T-cell (primary cell): ENCODE data around the gene THOC7. TPM values are rescaled to one million over a fixed set of nuclear protein-coding genes. Genes with fewer than 3 reads are reported as not detected.

Experiments used
- ATAC-seq, 4 experiments: fragments of 200-7000 bp in 3 of 4; fragments of 150-1000 bp in 1 of 4; cut with Tn5 transposase; replicated peaks in 1 of 4; 1 replicate in 3 of 4; 2 replicates in 1 of 4; pipeline ENCODE4 v1.10.0; 2021; ENCODE audit warnings: moderate library complexity in 3 of 4, mild to moderate bottlenecking in 2 of 4, moderate number of reproducible peaks in 1 of 4
- CTCF ChIA-PET, 2 donors: fragments of 300-600 bp; sonication (Branson Sonifier 250); formaldehyde crosslinking; loops; one replicate each; lab custom pipeline; 2022; ENCODE audit warnings: antibody characterized with exemption in 2 of 2; lab: Charles Lee
- POLR2A ChIA-PET, 2 donors: fragments of 300-600 bp; sonication (Branson Sonifier 250); formaldehyde crosslinking; loops; one replicate each; lab custom pipeline; 2022; ENCODE audit warnings: antibody characterized with exemption in 2 of 2; lab: Charles Lee
- DNase-seq, 35 experiments: peaks; one replicate each; pipeline versions ENCODE4 v3.0.0 to v3.0.0-alpha.2; 2013 to 2023
- H3K27ac ChIP-seq: one replicate; pipeline ENCODE4 v1.5.1; 2013; ENCODE audit warnings: low read length
- H3K27me3 ChIP-seq, 2 experiments: replicated peaks in 1 of 2; 1 replicate in 1 of 2; 2 replicates in 1 of 2; pipeline versions ENCODE4 v1.6.1 to v1.7.0; 2013; ENCODE audit warnings: low read length in 1 of 2, mixed read lengths in 1 of 2; ENCODE audit not compliant: control insufficient read depth in 2 of 2, insufficient read depth in 2 of 2; ENCODE audit errors: extremely low read depth in 1 of 2
- H3K36me3 ChIP-seq, 2 donors: 1 replicate in 1 of 2; 2 replicates in 1 of 2; pipeline versions ENCODE4 v1.6.1 to v1.7.0; 2013; ENCODE audit warnings: low read length in 1 of 2; ENCODE audit not compliant: control insufficient read depth in 2 of 2, insufficient read depth in 1 of 2; ENCODE audit errors: extremely low read depth in 1 of 2
- H3K4me1 ChIP-seq, 2 experiments: 1 replicate in 1 of 2; 2 replicates in 1 of 2; pipeline versions ENCODE4 v1.6.1 to v1.7.0; 2013; ENCODE audit warnings: low read length in 2 of 2, mixed read lengths in 1 of 2; ENCODE audit not compliant: insufficient read depth in 2 of 2, control insufficient read depth in 1 of 2; ENCODE audit errors: extremely low read depth in 1 of 2
- H3K4me3 ChIP-seq, 2 donors: 1 replicate in 1 of 2; 2 replicates in 1 of 2; pipeline versions ENCODE4 v1.5.1 to v1.7.0; 2013; ENCODE audit warnings: mild to moderate bottlenecking in 2 of 2, low read length in 1 of 2, moderate library complexity in 1 of 2; ENCODE audit not compliant: control insufficient read depth in 1 of 2; ENCODE audit errors: extremely low read depth in 1 of 2
- H3K9me3 ChIP-seq: 2 replicates; pipeline ENCODE4 v1.7.0; 2013
- H3K27ac Mint-ChIP-seq, 2 donors: one replicate each; pipeline ENCODE4 v1.8.0; 2020 to 2021; ENCODE audit warnings: mild to moderate bottlenecking in 2 of 2, mixed read lengths in 2 of 2
- H3K27me3 Mint-ChIP-seq, 2 donors: one replicate each; pipeline ENCODE4 v1.8.0; 2021 to 2022; ENCODE audit warnings: mixed read lengths in 2 of 2
- H3K36me3 Mint-ChIP-seq: one replicate; pipeline ENCODE4 v1.8.0; 2021; ENCODE audit warnings: mixed read lengths
- H3K4me1 Mint-ChIP-seq, 3 donors: one replicate each; pipeline ENCODE4 v1.8.0; 2020 to 2022; ENCODE audit warnings: mixed read lengths in 3 of 3, mild to moderate bottlenecking in 1 of 3
- H3K4me3 Mint-ChIP-seq, 3 donors: one replicate each; pipeline ENCODE4 v1.8.0; 2020 to 2022; ENCODE audit warnings: mild to moderate bottlenecking in 3 of 3, mixed read lengths in 3 of 3, moderate library complexity in 3 of 3
- H3K9me3 Mint-ChIP-seq, 3 donors: one replicate each; pipeline ENCODE4 v1.8.0; 2020 to 2022; ENCODE audit warnings: mixed read lengths in 3 of 3
- WGBS: methylation state at CpG from one replicate; pipeline ENCODE4 v1.1.5; 2013; ENCODE audit warnings: missing lambda C conversion rate; ENCODE audit not compliant: insufficient coverage; 5-methylcytosine and 5-hydroxymethylcytosine counted together
- total RNA-seq, 35 experiments: library from RNA in 6 of 35; stranded (reverse) in 6 of 35; fragments of 120-200 nt in 1 of 35; gene quantifications; one replicate each; pipeline versions ENCODE4 v1.2.1 to v1.2.4 and lab custom pipeline; 2013 to 2026

The THOC7 gene
- total RNA-seq, 5 donors from 2014 or later (not counting 1 experiment from before 2014, with no cell fraction given): 30.9 to 36.9 (median 33.1) TPM

DNA sequence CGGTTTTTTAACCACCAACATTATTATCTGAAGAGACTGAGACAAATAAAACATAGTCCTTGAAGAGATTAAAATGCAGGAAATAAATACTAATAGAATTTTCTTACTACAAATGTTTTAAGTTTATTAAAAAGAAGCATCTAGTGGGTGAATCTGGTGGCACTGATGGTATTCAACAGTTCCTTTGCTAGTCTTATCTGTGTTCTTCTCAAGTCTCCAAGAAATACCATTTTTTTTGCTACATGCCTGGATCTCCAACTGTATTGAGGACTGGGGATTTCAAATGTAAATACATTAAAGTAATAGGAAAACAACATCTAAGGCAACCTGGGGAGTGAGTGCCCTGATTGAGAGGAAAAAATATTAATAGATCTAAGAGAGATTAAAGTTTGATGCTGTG lies 21.9 kb downstream of the THOC7 start:
- Histone ChIP-seq H3K4me3 (no peak overlapping the region), H3K4me1 (no peaks in the 10 kb centered on the region), H3K36me3 (peaks cover 0 to 2% of the 10 kb centered on the region in 2 donors), H3K27ac (no peak overlapping the region), H3K9me3 (no peaks in the 10 kb centered on the region), H3K27me3 (no peaks in the 10 kb centered on the region)
- ATAC-seq: no peak
- Mint-ChIP-seq H3K4me3 (no peak overlapping the region), H3K27ac (no peak overlapping the region), H3K4me1 (peaks cover 3 to 22% (median 5%) of the 10 kb centered on the region in 3 donors), H3K9me3 (peaks cover 0 to 7% (median 0%) of the 10 kb centered on the region in 3 donors), H3K36me3 (peaks cover 21% of the 10 kb centered on the region), H3K27me3 (no peaks in the 10 kb centered on the region)
- POLR2A ChIA-PET: no interaction called here
- WGBS: no CpG with 5 or more reads among the region's 1 CpG
- CTCF ChIA-PET: interaction anchor here in 1 of 2 donors (1.3 kb wide), 1 partner anchor 9 kb away, joined by 4 read pairs; no protein-coding TSS in a partner anchor
- DNase-seq: no peak

GRCh38 chr3:63832395-63832794 lies 31.2 kb downstream of the THOC7 start:
- POLR2A ChIA-PET: interaction anchor here in 1 of 2 donors (0.6 kb wide), 1 partner anchor 164 kb away, joined by 3 read pairs; no protein-coding TSS in a partner anchor
- CTCF ChIA-PET: interaction anchor here (0.6 to 1.5 kb wide), 3 partner anchors 10 to 14 kb away, joined by 3 to 4 read pairs (median 3); partner anchors contain the start of gene C3orf49 (in 1 of the 2)
- no peak overlapping the region for H3K27ac ChIP-seq
- H3K9me3 ChIP-seq: no peaks in the 10 kb centered on the region
- no peak for ATAC-seq
- Mint-ChIP-seq H3K27ac (no peak overlapping the region), H3K36me3 (peaks cover 41% of the 10 kb centered on the region), H3K4me1 (no peaks in the 10 kb centered on the region), H3K9me3 (no peaks in the 10 kb centered on the region), H3K27me3 (no peaks in the 10 kb centered on the region), H3K4me3 (no peak overlapping the region)
- 100% methylated on average over 4 of the region's 6 CpGs for WGBS
- no peak overlapping the region for H3K4me3 ChIP-seq
- H3K27me3 ChIP-seq: no peaks in the 10 kb centered on the region
- no peaks in the 10 kb centered on the region for H3K4me1 ChIP-seq
- peaks cover 3 to 22% of the 10 kb centered on the region in 2 donors for H3K36me3 ChIP-seq
- no peak for DNase-seq

DNA sequence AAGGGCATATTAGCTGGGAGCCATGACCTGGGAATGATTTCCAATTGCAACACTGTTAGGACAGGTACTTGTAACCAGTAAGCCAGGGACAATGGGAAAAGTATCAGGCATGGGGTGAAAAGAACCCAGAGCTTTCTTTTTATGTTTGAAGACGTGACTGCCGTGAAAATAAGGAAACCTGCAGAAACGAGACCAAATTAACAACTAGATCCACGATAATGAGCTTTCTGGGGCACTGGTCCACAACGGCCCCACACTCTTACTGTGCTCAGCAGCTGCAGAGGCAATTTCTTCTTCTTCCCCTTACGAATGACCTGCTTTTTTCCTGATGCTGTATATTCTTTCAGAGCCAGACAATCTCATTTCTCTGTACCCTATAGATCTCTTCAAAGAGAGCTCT lies 33.1 kb downstream of the THOC7 start:
- Histone ChIP-seq H3K27me3 (no peaks in the 10 kb centered on the region), H3K4me3 (no peak overlapping the region), H3K9me3 (no peaks in the 10 kb centered on the region), H3K27ac (no peak overlapping the region), H3K4me1 (no peaks in the 10 kb centered on the region), H3K36me3 (peaks cover 3 to 18% of the 10 kb centered on the region in 2 donors)
- H3K36me3 Mint-ChIP-seq: peaks cover 39% of the 10 kb centered on the region
- H3K9me3 Mint-ChIP-seq: no peaks in the 10 kb centered on the region
- no peak for DNase-seq
- CTCF ChIA-PET: no interaction called here
- H3K4me3 Mint-ChIP-seq: no peak overlapping the region
- H3K4me1 Mint-ChIP-seq: no peaks in the 10 kb centered on the region
- no peak for ATAC-seq
- no peak overlapping the region for H3K27ac Mint-ChIP-seq
- 97% methylated on average over 5 of the region's 6 CpGs for WGBS
- POLR2A ChIA-PET: no interaction called here
- H3K27me3 Mint-ChIP-seq: no peaks in the 10 kb centered on the region

DNA sequence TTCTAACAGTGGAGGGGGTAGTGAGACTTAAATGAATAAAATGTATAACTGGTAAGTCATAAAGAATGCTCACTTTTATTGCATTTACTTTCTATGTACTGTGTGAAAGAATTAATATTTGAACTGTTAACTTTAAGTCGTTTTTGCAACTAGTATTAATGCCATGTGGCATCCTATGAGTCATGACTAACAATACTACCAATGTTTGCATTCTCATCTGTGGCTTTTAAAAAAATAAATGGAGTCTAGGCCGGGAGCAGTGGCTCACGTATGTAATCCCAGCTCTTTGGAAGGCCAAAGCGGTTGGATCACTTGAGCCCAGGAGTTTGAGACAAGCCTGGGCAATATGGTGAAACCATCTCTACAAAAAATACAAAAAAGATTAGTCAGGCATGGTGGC lies 39.3 kb downstream of the THOC7 start:
- ChIA-PET POLR2A (no interaction called here), CTCF (interaction anchor here in 1 of 2 donors (0.6 kb wide), 1 partner anchor 209 kb away, joined by 3 read pairs; no protein-coding TSS in a partner anchor)
- Histone ChIP-seq H3K4me1 (no peaks in the 10 kb centered on the region), H3K4me3 (no peak overlapping the region), H3K27ac (no peak overlapping the region), H3K36me3 (peaks cover 0 to 2% of the 10 kb centered on the region in 2 donors), H3K27me3 (no peaks in the 10 kb centered on the region), H3K9me3 (no peaks in the 10 kb centered on the region)
- DNase-seq (no peak), ATAC-seq (no peak)
- H3K4me1 Mint-ChIP-seq: no peaks in the 10 kb centered on the region
- H3K9me3 Mint-ChIP-seq: no peaks in the 10 kb centered on the region
- no peaks in the 10 kb centered on the region for H3K27me3 Mint-ChIP-seq
- H3K27ac Mint-ChIP-seq: no peak overlapping the region
- peaks cover 8% of the 10 kb centered on the region for H3K36me3 Mint-ChIP-seq
- no peak overlapping the region for H3K4me3 Mint-ChIP-seq
- WGBS: 100% methylated on average over 3 of the region's 4 CpGs

GRCh38 chr3:63819151-63819398 lies 44.5 kb downstream of the THOC7 start, which contains the start of gene C3orf49:
Gene C3orf49 (plus strand): TSS chr3:63819299. CDS start chr3:63819472, 173 bp downstream.
- Mint-ChIP-seq H3K4me1 (no peaks in the 10 kb centered on the region), H3K36me3 (peaks cover 4% of the 10 kb centered on the region), H3K27me3 (no peaks in the 10 kb centered on the region), H3K4me3 (no peak within 1 kb of the TSS), H3K27ac (no peak within 1 kb of the TSS), H3K9me3 (no peaks in the 10 kb centered on the region)
- Histone ChIP-seq H3K36me3 (no peaks in the 10 kb centered on the region), H3K27me3 (no peaks in the 10 kb centered on the region), H3K4me3 (no peak within 1 kb of the TSS), H3K4me1 (no peaks in the 10 kb centered on the region), H3K9me3 (no peaks in the 10 kb centered on the region), H3K27ac (no peak within 1 kb of the TSS)
- POLR2A ChIA-PET: no interaction called here
- no CpG with 5 or more reads among the region's 1 CpG for WGBS
- ATAC-seq (no peak), DNase-seq (no peak)
- CTCF ChIA-PET: interaction anchor here (0.5 to 1.1 kb wide), 5 partner anchors 11 to 1616 kb away, joined by 3 to 4 read pairs (median 3); no protein-coding TSS in a partner anchor

GRCh38 chr3:63818282-63819150 lies 45.1 kb downstream of the THOC7 start:
- Mint-ChIP-seq H3K27ac (no peak overlapping the region), H3K4me1 (no peaks in the 10 kb centered on the region), H3K27me3 (no peaks in the 10 kb centered on the region), H3K4me3 (no peak overlapping the region), H3K9me3 (no peaks in the 10 kb centered on the region), H3K36me3 (peaks cover 4% of the 10 kb centered on the region)
- ChIA-PET POLR2A (no interaction called here), CTCF (interaction anchor here (0.5 to 1.2 kb wide), 14 partner anchors 11 to 1631 kb away, joined by 3 to 5 read pairs (median 3); no protein-coding TSS in a partner anchor)
- 52% methylated on average over 5 of the region's 10 CpGs for WGBS
- no peaks in the 10 kb centered on the region for H3K9me3 ChIP-seq
- no peaks in the 10 kb centered on the region for H3K4me1 ChIP-seq
- no peaks in the 10 kb centered on the region for H3K36me3 ChIP-seq
- peak in 3 of 4 experiments; percentile 44 to 66 (median 50) for ATAC-seq
- DNase-seq: peak in 34 of 35 experiments; percentile 4 to 77 (median 46)
- H3K4me3 ChIP-seq: no peak overlapping the region
- no peak overlapping the region for H3K27ac ChIP-seq
- no peaks in the 10 kb centered on the region for H3K27me3 ChIP-seq
